ENCODE measurements around the gene NET1. TPM values are rescaled to one million over a fixed set of nuclear protein-coding genes. Genes with fewer than 3 reads are reported as not detected.

The NET1 gene
- total and polyA plus RNA-seq, 2 donors (not counting 3 experiments of a cell fraction or from before 2014, with no cell fraction given) = 14.4 to 46.3 TPM

DNA sequence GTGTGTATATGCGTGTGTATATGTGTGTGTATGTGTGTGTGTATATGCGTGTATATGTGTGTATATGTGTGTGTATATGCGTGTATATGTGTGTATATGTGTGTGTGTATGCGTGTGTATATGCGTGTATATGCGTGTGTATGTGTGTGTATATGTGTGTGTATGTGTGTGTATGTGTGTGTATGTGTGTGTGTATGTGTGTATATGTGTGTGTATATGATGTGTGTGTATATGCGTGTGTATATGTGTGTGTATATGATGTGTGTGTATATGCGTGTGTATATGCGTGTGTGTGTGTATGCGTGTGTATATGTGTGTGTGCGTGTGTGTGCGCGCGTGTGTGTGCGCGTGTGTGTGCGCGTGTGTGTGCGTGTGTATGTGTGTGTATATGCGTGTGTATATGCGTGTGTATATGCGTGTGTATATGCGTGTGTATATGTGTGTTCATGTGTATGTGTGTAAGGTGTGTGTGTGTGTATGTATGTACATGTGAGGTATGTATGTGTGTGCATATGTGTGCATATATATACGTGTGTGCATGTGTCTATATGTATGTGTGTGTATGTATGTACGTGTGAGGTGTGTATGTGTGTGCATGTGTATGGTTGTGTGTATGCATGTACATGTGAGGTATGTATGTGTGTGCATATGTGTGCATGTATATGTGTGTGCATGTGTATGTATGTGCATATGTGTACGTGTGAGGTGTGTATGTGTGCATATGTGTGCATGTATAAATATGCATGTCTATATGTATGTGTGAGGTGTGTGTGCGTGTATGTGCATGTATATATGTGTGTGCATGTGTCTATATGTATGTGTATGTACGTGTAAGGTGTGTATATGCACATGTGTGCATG is 41.6 kb upstream of the NET1 start:
- H3K9ac ChIP-seq (replicated peaks; ENCODE audit: extremely low read depth, insufficient read depth, low read length) = no peak overlapping the region
- BruUV-seq (replicated peaks) = no TSS peak
- H3K4me3 ChIP-seq (replicated peaks in 1 of 3; ENCODE audit: insufficient read depth in 1 of 3, low read depth in 1 of 3, low read length in 3 of 3) = no peak overlapping the region
- no peaks in the 10 kb centered on the region for H4K20me1 ChIP-seq (replicated peaks; ENCODE audit: control insufficient read depth, extremely low read depth, insufficient read depth, low read length)
- no peak overlapping the region for H2AFZ ChIP-seq (ENCODE audit: low read depth, low read length)
- dilution Hi-C loops (cut with MboI; ENCODE audit: extremely low pct_ligation_motif_present, low sequenced_read_pairs) (no loop called here), intact Hi-C loops (cut with micrococcal nuclease) (no loop called here)
- H3K9me3 ChIP-seq (replicated peaks; ENCODE audit: control insufficient read depth, insufficient read depth, low read length) = no peaks in the 10 kb centered on the region
- H3K4me1 ChIP-seq (ENCODE audit: control insufficient read depth, extremely low read depth, insufficient read depth, low read length) = no peaks in the 10 kb centered on the region
- DNase-seq (ENCODE audit: low read depth, low spot score) = no peak
- ChIA-PET POLR2A (no interaction called here), CTCF (no interaction called here)
- no peak for FAIRE-seq
- H3K27me3 ChIP-seq (ENCODE audit: control insufficient read depth in 2 of 2, insufficient read depth in 2 of 2, low read length in 2 of 2) = peaks cover 0 to 2% of the 10 kb centered on the region in 2 experiments
- no peaks in the 10 kb centered on the region for H3K36me3 ChIP-seq (ENCODE audit: control insufficient read depth in 2 of 2, extremely low read depth in 1 of 2, insufficient read depth in 2 of 2, low read length in 2 of 2)
- no peaks in the 10 kb centered on the region for H3K79me2 ChIP-seq (ENCODE audit: control insufficient read depth, insufficient read depth, low read length)
- TF ChIP-seq, protein P1, sequence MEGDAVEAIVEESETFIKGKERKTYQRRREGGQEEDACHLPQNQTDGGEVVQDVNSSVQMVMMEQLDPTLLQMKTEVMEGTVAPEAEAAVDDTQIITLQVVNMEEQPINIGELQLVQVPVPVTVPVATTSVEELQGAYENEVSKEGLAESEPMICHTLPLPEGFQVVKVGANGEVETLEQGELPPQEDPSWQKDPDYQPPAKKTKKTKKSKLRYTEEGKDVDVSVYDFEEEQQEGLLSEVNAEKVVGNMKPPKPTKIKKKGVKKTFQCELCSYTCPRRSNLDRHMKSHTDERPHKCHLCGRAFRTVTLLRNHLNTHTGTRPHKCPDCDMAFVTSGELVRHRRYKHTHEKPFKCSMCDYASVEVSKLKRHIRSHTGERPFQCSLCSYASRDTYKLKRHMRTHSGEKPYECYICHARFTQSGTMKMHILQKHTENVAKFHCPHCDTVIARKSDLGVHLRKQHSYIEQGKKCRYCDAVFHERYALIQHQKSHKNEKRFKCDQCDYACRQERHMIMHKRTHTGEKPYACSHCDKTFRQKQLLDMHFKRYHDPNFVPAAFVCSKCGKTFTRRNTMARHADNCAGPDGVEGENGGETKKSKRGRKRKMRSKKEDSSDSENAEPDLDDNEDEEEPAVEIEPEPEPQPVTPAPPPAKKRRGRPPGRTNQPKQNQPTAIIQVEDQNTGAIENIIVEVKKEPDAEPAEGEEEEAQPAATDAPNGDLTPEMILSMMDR (IDR thresholded peaks at IDR 0.05; ENCODE audit: extremely low read depth in 1 of 2, insufficient read depth in 1 of 2, low read depth in 1 of 2, low read length in 2 of 2) = no peak
- TF ChIP-seq MYC (IDR thresholded peaks at IDR 0.05; ENCODE audit: low read depth, low read length) = no peak
- TF ChIP-seq POLR2A (IDR thresholded peaks at IDR 0.05; ENCODE audit: low read depth, low read length) = no peak
- TF ChIP-seq GATA2 (IDR thresholded peaks at IDR 0.05; ENCODE audit: insufficient read depth, insufficient read length, low read depth, low read length) = no peak
- no peak for TF ChIP-seq EZH2 (IDR thresholded peaks at IDR 0.05; ENCODE audit: borderline replicate concordance, low read depth, low read length, severe bottlenecking)
- TF ChIP-seq POLR2AphosphoS5 (IDR thresholded peaks at IDR 0.05; ENCODE audit: insufficient read depth, low read depth, low read length) = no peak
- TF ChIP-seq FOS (IDR thresholded peaks at IDR 0.05; ENCODE audit: borderline replicate concordance, insufficient read depth, low read length) = no peak
- TF ChIP-seq, protein P2, sequence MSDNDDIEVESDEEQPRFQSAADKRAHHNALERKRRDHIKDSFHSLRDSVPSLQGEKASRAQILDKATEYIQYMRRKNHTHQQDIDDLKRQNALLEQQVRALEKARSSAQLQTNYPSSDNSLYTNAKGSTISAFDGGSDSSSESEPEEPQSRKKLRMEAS (IDR thresholded peaks at IDR 0.05; ENCODE audit: insufficient read depth, insufficient read length) = no peak
- TF ChIP-seq JUN (IDR thresholded peaks at IDR 0.05; ENCODE audit: borderline replicate concordance, insufficient read depth, insufficient read length, low read depth) = no peak
- H3K4me2 ChIP-seq (ENCODE audit: insufficient read depth, low read length) = no peak overlapping the region
- H3K27ac ChIP-seq (ENCODE audit: insufficient read depth, low read depth, low read length) = no peak overlapping the region
- no peaks in the 10 kb centered on the region for H3K9me1 ChIP-seq (replicated peaks; ENCODE audit: control insufficient read depth, extremely low read depth, insufficient read depth, low read length)
